ENCODE data around the gene HDX.
"Not testable (repeated sequence)": the region's sequence is repeated elsewhere in the genome, so short reads cannot be mapped to it uniquely, and the experiment has no call there.

HDX gene

DNA sequence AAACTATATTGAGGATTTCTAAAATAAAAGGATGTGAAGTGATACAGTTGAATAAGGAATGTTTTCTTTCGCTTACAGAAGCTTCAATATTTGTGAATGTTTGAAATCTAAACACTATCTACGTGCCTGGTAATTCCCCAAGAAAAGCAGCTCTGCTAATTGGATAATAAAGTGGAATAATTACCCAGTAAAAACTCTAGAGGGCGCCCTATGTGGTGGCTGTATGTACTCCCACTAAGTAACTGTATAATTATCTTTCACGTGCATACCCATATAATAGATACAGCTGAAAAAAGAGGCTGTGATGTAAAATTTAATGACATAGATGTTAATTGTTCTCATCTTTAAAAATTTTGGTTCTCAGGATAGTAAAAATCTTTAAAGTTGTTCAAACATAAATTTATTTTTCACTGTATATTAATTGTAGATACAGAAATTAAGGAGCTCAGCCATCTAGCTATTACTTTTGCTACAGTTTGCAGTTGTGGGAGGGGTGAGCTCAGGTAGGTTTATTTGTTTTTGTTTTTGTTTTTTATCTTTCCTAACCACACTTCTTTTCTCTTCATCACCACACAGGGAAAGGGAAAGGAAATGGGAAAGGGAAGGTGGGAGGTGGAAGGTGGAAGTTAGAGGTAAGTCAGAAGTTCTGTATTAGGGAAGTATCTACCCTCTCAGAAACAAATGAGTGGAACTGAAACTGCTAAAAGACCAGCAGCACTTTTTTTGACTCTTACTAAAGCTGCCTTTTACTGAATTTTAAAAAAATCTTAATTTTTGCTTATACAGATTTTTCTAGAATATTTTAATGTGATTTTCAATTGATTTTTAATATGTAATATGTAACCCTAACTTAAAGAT, 162.5 kb downstream of the HDX start:
- no peak for DNase-seq

DNA sequence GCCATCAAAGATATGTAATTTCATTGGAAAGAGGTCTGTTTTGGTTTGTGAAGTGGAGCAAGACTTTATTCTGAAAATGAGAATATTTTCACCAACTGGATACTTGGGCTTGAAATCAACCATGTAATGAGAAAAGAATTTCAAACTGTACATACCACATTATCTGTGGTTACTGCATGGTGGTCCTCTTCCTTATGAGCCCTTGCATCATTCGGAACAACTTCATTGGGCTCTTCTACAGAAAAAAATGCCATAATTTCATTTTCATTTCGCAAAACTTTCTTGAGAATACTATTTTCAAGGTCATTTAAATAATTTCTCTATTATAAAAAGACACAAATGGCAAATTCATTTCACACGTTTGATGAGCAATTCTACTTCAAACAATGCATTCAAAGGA, 165.6 kb downstream of the HDX start:
- DNase-seq, result no peak

DNA sequence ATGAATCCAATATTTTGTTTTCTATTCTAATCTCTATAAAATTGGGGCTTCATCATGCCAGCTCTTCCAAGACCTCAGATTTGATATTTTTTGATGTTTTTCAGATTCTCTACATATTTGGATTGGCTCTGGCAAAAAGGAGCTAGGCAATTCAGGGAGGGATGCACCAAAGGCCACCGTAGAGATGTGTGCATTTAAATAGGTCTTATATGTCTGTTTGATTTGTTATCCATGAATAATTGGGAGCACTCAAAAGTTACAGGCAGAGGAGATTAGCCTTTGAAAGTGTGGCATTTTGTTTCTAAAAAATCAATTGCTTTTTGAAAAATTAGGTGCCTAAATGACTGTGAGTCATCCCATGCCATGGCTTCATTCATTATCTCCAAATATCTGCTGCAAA, 167.1 kb downstream of the HDX start:
- DNase-seq, result no peak

DNA sequence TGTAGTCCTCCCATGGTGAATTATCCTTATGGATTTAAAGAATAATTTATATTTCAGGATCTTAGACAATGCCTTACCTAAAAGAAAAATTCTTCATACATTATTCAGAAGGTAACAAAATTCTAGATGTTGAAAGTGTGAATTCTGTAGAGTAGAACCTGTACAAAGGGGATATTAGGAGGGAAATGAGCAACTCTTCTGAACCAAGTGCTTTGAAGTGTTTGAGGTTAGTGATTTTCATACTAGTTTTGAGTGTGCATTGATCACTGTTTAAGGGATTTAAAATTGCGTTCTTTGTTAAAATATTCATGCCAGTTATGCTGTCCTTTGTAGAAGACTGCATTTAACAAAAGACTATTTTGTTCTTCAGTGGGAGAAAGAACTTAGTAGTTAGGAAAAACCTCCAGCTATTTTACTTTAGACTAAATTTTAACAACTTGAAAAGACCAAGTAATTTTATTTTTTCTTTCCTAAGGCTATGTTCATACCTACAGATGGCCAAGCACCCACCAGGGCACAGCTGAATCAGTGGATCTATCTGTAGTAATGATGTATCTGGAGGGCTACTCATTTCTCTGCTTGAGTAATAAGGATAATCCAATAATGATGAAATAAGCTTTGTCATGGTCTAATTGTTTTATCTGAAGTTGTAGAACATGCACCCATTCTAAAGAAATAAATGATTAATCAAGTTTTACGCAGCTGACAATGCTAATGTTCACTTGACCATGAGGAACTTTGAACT, 180.0 kb downstream of the HDX start:
- no peak for DNase-seq

DNA sequence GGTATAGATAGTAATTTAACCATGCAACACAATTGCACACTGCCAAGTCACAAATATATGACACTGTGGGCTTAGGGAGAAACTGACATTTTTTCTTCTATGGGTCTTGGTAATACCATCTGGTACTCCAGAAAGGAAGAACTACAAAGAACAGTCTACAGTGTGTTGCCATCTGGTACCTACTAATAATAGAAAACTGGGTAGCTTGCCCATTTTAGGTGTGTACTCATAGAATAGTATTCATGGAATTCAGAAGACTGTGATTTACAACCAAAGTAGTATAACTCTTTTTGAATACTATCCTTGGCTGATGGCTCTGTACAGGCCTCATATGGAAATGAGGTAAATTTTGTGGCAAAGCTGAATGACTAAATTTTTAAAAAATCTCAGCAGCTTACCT, 181.6 kb downstream of the HDX start:
- no peak for DNase-seq

DNA sequence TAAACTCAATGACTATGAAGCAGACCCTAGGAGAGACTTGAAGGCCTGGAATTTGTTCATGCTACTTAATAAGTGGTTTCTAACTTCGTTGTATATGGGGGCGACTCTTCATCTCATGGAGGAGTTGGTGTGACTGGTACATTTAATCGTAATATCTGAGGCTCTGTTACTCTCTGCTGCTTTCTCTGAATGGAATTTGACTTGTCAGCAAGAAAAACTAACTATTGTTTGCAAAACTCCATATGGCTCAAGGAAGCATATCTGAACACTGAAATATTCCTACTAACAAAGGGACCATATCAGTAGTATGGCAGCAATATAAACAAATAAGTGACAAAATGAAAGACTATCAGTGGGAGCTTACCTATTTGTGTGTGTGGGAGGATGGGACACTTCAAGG, 182.2 kb downstream of the HDX start:
- no peak for DNase-seq

DNA sequence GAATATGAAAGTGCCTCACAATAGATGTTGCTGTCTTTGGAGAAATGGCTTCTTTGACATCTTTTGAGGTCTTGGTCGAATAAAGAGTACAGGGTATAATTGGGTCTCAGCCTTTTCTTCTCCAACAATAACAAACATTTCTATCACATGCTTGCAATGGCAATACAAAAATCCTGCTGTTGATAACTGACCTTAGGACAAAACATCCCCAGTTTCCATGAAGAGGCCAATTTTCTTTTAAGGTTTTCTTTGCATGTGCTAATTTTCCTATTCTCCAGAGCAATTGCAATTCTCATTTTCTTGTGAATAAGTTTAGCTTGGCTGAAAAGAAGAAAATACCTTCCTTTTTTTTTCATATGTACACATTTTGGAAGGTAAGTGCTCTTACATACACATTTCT, 183.6 kb downstream of the HDX start:
- DNase-seq, result no peak

DNA sequence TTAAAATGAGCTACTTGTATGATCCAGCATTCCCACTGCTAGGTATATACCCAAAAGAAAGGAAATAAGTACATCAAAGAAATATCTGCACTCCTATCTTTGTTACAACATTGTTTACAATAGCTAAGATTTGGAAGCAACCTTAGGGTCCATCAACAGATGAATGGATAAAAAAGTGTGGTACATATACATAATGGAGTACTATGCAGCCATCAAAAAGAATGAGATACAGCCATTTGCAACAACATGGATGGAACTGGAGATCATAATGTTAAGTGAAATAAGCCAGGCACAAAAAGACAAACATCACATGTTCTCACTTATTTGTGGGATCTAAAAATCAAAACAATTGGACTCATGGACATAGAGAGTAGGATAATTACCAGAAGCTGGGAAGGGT, 186.3 kb downstream of the HDX start:
- DNase-seq, result not testable (repeated sequence)

Data from NCI-H1048 (cell line).